ENCODE data around the gene DYNC1H1. TPM values are rescaled to one million over a fixed set of nuclear protein-coding genes. Genes with fewer than 3 reads are reported as not detected.

Gene DYNC1H1
- total RNA-seq, 1 donor from 2014 or later = 237 TPM

- Histone ChIP-seq H2AFZ (replicated peaks) (no peak overlapping the region), H3F3A (ENCODE audit: low read depth) (no peaks in the 10 kb centered on the region)
- peaks cover 46% of the 10 kb centered on the region for H3K36me3 Mint-ChIP-seq
Measured at GRCh38 chr14:101986953-101987352, 22.6 kb downstream of the DYNC1H1 start.

GRCh38 chr14:101988377-101988776 lies 24.0 kb downstream of the DYNC1H1 start:
- Mint-ChIP-seq H3K9me3 (no peaks in the 10 kb centered on the region), H3K36me3 (peaks cover 45% of the 10 kb centered on the region), H3K27ac (no peak overlapping the region), H3K4me3 (no peak overlapping the region), H3K27me3 (ENCODE audit: insufficient read depth, low read depth) (no peaks in the 10 kb centered on the region), H3K4me1 (no peaks in the 10 kb centered on the region)
- H3F3A ChIP-seq (ENCODE audit: low read depth) = no peaks in the 10 kb centered on the region
- no peak overlapping the region for H3K4me3 ChIP-seq
- no peaks in the 10 kb centered on the region for H3K9me3 ChIP-seq (ENCODE audit: low read depth)
- peaks cover 11% of the 10 kb centered on the region for H4K20me1 ChIP-seq (ENCODE audit: low read depth)
- DNase-seq (ENCODE audit: low spot score) = no peak
- no peak overlapping the region for H3K9ac ChIP-seq
- H3K27me3 ChIP-seq = no peaks in the 10 kb centered on the region
- H3K4me2 ChIP-seq = no peak overlapping the region
- H2AFZ ChIP-seq (replicated peaks) = no peak overlapping the region
- H3K79me2 ChIP-seq (ENCODE audit: low read depth) = no peaks in the 10 kb centered on the region
- H3K27ac ChIP-seq = no peak overlapping the region
- no peaks in the 10 kb centered on the region for H3K4me1 ChIP-seq
- TF ChIP-seq EZH2 (IDR thresholded peaks at IDR 0.05) (no peak), EZH2phosphoT487 (IDR thresholded peaks at IDR 0.05) (no peak), CTCF (IDR thresholded peaks at IDR 0.05) (no peak)
- peaks cover 8% of the 10 kb centered on the region for H3K36me3 ChIP-seq

More at GRCh38 chr14:101986953-101987352, 22.6 kb downstream of the DYNC1H1 start:
- Mint-ChIP-seq H3K9me3 (no peaks in the 10 kb centered on the region), H3K27ac (no peak overlapping the region), H3K27me3 (ENCODE audit: insufficient read depth, low read depth) (no peaks in the 10 kb centered on the region), H3K4me1 (no peaks in the 10 kb centered on the region), H3K4me3 (no peak overlapping the region)
- no peaks in the 10 kb centered on the region for H3K79me2 ChIP-seq (ENCODE audit: low read depth)
- no peak overlapping the region for H3K9ac ChIP-seq
- H3K27ac ChIP-seq = no peak overlapping the region
- peaks cover 8% of the 10 kb centered on the region for H3K36me3 ChIP-seq
- H3K27me3 ChIP-seq = no peaks in the 10 kb centered on the region
- no peak for DNase-seq (ENCODE audit: low spot score)
- H4K20me1 ChIP-seq (ENCODE audit: low read depth) = peaks cover 11% of the 10 kb centered on the region
- H3K4me2 ChIP-seq = no peak overlapping the region
- H3K9me3 ChIP-seq (ENCODE audit: low read depth) = no peaks in the 10 kb centered on the region
- no peak overlapping the region for H3K4me3 ChIP-seq
- no peaks in the 10 kb centered on the region for H3K4me1 ChIP-seq
- no peak for TF ChIP-seq EZH2 (IDR thresholded peaks at IDR 0.05)
- no peak for TF ChIP-seq EZH2phosphoT487 (IDR thresholded peaks at IDR 0.05)
- no peak for TF ChIP-seq CTCF (IDR thresholded peaks at IDR 0.05)

GRCh38 chr14:101991352-101991751 lies 27.0 kb downstream of the DYNC1H1 start:
- TF ChIP-seq EZH2phosphoT487 (IDR thresholded peaks at IDR 0.05) (no peak), CTCF (IDR thresholded peaks at IDR 0.05) (no peak)
- peaks cover 8% of the 10 kb centered on the region for H3K36me3 ChIP-seq
- Mint-ChIP-seq H3K36me3 (peaks cover 52% of the 10 kb centered on the region), H3K4me3 (no peak overlapping the region), H3K27me3 (ENCODE audit: insufficient read depth, low read depth) (no peaks in the 10 kb centered on the region), H3K27ac (no peak overlapping the region), H3K9me3 (no peaks in the 10 kb centered on the region), H3K4me1 (no peaks in the 10 kb centered on the region)
- H4K20me1 ChIP-seq (ENCODE audit: low read depth) = no peaks in the 10 kb centered on the region
- H3K9ac ChIP-seq = no peak overlapping the region
- H3K9me3 ChIP-seq (ENCODE audit: low read depth) = no peaks in the 10 kb centered on the region
- H2AFZ ChIP-seq (replicated peaks) = no peak overlapping the region
- no peaks in the 10 kb centered on the region for H3K27me3 ChIP-seq
- no peaks in the 10 kb centered on the region for H3F3A ChIP-seq (ENCODE audit: low read depth)
- no peak overlapping the region for H3K4me2 ChIP-seq
- no peaks in the 10 kb centered on the region for H3K79me2 ChIP-seq (ENCODE audit: low read depth)
- no peak for DNase-seq (ENCODE audit: low spot score)
- no peak overlapping the region for H3K4me3 ChIP-seq
- H3K4me1 ChIP-seq = no peaks in the 10 kb centered on the region
- no peak overlapping the region for H3K27ac ChIP-seq
